Left ventricle myocardium superior (tissue), 1 donor: ENCODE results near the gene ADARB1. TPM values are rescaled to one million over a fixed set of nuclear protein-coding genes. Genes with fewer than 3 reads are reported as not detected.

Experiments used
- ATAC-seq: fragments of 200-7000 bp; cut with Tn5 transposase; one replicate; pipeline ENCODE4 v1.9.1; 2020; ENCODE audit warnings: mild to moderate bottlenecking, moderate library complexity
- DNase-seq: peaks from one replicate; pipeline ENCODE4 v3.0.0-alpha.2; 2020
- intact Hi-C: fragments of 100-400 bp; cut with micrococcal nuclease; formaldehyde crosslinking; loops from one replicate; pipeline ENCODE4 v1.11.0; 2022
- total RNA-seq: library from RNA; stranded (reverse); fragmentation: NEBNext Ultra II Directional; extraction: Animal tissue kit (Norgen Biotek cat#: 25700); gene quantifications from one replicate; pipeline ENCODE4 v1.2.1, GENCODE V29; 2021
- donor health status: DM: no; HTN: yes; CAD: no; lungs with severe emphysema.

The ADARB1 gene
- total RNA-seq, 1 donor from 2014 or later = 13.6 TPM

DNA sequence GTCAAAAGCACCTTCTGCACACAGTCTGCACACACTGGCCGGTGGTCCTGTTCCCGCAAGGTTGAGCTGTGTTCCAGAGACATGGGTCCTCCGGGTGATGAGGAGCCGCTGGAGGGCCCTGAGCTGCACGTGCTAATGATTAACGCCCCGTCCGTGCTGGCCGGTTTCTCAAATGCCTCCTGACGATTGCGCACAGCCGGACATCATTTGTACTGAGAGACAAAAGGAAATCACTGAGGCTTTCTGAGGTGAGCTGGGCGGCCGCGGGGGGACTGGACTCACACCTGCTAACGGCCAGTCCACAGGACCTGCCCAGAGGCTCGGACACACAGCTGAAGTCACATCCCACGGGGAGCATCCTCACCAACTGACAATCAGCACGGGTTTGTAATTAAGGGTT is 184.1 kb downstream of the ADARB1 start:
- DNase-seq = no peak
- ATAC-seq = no peak
- intact Hi-C loops = no loop called here

DNA sequence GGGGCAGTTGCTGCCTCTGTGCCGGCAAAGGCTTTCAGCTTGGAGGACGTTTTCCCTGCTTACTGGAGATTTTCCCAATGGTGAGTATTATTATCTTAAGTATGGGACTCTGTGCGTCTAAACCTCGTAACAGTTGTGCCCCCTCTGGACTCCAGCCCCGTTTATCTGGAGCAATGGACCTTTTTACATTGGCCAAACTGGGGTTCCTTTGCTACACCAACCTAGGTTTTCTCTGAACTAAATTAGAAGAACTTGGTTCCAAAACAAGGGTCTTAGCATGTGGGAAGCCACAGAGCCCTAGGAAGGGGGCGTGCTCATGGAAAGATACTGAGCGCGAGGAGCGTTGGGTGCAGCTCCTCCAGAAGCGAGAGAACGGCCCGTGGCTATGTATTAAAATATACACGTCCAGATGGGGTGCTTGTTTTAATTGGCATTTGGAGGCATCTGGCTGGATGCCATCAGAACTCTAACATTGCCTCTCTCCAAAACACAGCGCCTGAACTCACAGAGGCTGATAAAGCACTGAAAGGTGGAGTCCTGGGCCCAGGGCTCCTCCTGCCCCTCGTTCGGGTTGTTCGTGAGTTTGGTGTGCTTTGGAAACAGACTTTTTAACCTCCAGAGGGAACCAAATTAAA is 184.9 kb downstream of the ADARB1 start:
- no peak for DNase-seq
- intact Hi-C loops = no loop called here
- ATAC-seq = no peak

DNA sequence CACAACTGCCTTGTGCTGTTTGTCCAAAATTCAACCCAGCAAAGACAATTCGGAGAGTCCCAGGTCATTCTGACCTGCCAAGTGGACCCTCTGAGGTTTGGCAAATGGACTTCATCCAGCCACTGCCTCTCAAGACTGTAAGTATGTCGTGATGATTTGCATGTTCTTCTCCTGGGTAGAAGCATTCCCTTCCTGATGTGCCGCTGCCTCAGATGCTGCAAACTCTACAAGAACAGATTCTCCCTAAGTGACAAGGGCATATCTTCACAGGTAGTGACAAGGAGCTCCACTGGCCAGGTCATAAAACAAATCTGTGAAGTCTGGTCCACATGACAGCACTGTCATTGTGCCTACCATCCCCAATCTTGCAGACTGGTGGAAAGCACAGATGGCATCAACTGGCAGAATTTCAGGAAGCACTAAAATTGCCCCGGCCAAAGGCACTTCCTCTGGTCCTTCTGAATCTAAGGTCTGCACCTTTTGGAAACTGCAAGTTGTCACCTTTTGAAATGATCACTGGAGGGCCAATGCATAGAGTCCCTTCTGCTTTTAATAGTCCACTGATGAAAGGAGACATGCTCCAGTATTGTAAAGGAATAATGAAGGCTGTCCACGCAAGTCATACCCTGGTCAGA is 185.9 kb downstream of the ADARB1 start:
- ATAC-seq (no peak), DNase-seq (no peak)
- intact Hi-C loops = no loop called here

DNA sequence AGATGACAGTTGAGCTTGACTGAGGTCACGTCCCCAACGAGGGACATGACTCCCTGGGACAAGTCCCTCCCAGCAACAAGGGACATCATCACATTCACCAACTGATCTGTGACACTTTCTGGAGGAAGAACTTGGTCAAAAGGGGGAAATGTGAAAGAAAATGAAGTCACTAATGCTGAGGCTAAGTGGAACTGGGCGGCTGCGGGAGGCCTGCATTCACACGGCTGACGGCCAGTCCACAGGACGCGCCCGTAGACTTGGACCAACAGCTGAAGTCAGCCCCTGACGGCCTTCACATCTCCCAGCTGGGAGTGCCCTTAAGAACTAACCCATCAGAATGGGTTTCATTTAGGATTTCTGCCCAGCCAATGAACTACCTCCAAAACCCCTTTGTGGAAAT is 186.7 kb downstream of the ADARB1 start:
- DNase-seq (no peak), ATAC-seq (no peak)
- intact Hi-C loops = no loop called here

DNA sequence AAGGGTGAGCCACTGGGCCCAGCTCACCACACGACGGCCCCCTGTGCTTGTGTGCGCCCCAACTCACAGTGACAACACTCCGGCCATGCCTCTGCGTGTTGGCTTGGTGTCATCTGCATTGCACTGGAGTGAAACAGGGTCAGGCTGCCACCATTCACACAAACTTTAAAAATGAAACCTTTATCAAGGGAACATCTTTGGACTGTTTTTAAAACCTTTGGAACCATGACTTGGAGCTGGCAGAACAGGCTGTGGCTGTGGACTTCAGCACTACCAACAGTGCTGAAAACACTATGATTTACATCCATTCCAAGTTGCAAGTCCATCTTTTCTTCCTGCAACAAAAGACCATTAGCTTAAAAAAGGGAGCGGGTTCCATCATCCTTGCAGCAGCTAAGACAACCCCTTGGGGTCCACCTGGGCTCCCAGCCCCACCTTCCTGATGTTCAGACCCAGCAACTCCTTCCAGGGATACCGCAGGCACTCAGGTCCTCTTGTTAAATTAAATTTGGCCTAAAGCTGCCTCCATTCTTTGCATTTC is 187.7 kb downstream of the ADARB1 start:
- DNase-seq (no peak), ATAC-seq (no peak)
- intact Hi-C loops = no loop called here

DNA sequence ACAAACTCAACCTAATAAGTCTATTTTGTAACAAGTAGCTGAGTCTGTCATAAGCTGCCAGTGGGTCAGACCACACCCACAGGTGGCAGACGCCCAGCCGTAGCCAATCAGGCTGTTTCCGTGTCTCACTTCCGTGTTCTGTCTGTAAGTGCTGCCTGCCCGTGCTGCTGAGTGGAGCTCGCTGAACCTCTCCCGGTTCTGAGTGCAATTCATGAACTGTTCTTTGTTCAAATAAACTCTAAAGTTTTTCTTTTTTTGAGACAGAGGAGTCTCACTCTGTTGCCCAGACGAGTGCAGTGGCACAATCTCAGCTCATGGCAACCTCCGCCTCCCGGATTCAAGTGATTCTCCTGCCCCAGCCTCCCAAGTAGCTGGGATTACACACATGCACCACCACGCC is 188.2 kb downstream of the ADARB1 start:
- ATAC-seq (no peak), DNase-seq (no peak)

DNA sequence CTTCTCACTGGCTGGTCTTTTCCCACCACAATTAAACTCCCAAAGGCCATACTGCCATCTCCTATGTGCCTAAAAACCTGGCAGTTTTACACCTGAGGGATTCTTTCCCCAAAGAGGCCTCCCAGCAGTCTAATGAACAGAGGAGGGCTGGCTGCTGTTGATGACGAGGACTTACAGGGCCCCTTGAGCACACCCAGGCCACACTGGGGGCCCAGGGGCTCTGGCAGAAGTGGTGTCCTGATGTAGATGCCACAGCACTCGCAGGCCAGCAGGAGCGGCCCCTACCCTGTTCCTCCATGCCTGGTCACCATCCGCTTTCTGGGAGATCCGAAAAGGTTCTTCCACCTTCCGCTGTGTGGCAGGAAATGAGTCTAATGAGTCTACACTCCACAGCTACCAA is 189.2 kb downstream of the ADARB1 start:
- intact Hi-C loops = no loop called here
- DNase-seq = no peak

More for the DNA sequence above, 188.2 kb downstream of the ADARB1 start:
- intact Hi-C loops = no loop called here

DNA sequence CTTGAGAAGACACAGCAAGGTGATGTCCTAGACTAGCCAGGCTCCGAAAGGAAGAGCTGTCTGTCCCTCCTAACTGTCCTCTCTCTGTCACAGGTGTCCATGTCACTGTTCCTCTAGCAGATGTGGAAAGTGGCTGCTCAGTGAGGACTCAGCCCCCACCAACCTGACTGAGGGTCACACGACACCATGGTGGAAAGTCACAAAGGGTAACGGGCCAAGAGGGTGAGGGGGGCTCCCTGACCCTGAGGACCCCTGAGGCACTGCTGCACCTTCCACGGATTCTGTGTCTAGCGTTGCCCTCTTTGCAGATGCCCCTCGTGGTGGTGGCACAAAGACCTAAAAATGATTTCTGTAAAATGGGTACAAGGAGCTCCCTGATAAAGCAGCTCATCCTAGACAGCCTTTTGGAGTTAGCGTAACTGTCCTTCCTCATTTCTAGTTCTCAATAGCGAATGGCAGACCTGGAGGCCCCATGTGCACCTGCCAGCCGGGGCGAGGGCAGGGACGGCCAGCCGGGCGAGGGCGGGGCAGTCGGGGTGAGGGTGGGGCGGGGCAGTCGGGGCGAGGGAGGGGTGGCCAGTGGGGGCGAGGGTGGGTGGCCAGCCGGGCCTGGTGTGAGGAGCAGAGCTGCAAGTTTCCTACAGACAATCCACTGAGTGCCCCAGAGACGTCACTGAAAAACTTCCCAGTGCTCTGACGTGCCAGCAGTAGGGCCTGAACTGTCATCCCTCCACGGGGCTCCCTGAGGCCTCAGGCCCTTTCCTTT is 189.9 kb downstream of the ADARB1 start:
- DNase-seq (no peak), ATAC-seq (no peak)
- intact Hi-C loops = no loop called here

More for the DNA sequence above, 189.2 kb downstream of the ADARB1 start:
- no peak for ATAC-seq

DNA sequence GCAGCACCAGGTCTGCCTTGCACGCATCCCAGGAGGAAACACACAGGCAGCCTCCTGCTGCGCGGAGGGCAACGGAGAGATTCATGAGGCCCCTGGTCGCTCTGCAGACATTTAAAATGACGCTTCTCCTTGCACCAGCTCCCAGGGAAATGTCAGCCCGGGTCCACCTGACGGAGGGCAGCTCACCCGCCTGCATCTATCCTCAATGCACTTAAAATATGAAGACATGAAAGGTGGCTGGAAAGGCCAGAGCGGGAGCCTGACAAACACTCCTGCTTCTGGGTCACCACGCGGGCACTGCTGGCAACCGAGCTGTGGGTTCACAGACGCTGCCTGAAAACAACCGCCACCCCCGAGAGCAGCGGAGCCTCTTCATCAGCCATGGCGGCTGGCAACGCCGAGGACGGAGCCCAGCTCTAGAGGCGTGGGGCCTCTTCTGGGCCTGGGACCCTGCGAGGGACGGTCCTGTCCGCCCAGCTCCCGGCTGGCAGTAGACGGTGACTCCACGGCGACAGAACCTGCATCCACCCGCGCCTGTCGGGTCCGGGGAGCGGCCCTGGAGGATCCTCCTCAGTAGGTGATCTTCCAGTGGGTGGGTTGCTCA is 190.6 kb downstream of the ADARB1 start:
- intact Hi-C loops = no loop called here
- ATAC-seq = no peak
- DNase-seq = no peak

DNA sequence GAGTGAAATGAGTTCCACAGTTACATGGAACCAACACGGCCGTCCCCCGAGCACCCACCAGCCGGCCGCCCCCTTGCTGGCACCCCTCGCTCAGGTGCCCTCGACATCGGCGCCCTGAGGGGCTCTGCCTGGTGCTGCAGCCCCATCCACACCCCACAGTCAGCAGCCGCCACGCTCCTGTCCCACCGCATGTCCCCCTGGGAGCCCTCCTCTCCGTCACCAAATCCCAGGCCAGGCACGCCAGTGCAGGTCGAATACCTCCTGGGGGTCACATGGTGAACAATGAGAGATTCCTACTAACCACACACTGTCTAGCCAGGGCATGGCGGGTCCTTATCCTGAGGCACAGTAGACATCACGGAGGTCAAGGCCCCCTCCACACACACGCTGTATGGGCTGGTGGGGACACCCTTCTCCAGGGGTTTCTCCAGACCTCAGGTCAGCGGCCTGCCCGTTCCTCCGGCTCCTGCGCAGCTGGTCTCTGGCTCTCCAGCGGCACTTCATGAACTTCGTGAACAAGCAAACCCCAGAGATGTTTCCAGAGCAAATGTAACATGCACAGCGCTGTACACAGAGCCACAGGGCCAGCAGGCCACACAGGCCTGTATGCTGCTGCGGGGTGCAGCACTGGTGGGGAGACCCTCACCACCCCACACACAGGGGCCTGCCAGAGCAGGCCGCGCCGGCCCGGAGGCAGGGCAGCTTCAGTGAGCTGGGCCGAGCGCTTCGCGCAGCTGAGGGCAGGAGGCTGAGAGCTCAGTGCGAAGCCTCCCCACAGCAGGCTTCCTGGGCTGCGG is 191.5 kb downstream of the ADARB1 start:
- DNase-seq = no peak
- intact Hi-C loops = no loop called here
- ATAC-seq = peak; percentile 18

DNA sequence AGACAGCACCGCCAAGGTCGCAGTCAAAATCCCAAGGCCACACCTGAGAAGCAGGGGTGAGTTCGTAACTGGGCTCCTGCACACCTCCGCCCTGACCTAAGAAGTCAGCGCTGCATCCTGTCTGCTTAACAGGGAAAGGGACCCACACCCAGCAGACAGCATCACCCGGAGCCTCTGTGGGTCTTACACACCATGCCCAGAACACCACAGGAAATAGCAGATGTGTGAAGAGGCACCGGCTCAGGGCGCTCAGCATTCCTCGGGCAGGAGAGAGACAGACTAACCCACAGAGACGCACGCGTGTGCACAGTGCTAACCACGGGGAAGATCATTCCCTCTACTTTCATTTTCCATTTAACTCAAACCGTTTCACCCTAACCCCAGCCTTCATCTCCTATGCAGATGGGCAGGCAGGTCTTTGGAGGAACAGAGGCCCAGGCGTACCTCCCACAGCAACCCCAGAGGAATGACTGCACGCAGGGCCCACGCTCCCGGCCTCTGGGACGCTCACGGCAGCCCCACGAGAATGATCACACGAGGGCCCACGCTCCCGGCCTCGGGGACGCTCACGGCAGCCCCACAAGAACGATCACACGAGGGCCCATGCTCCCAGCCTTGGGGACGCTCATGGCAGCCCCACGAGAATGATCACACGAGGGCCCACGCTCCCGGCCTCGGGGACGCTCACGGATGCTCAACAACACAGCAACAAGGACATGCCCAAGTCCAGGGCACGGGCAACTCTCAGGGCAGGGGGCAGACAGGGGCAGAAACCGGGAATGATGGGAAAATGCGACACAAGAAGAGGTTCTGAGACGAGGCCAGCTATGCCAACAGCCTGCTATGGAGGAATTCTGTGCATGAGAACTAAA is 192.4 kb downstream of the ADARB1 start:
- intact Hi-C loops = no loop called here
- ATAC-seq = peak; percentile 26
- DNase-seq = no peak

DNA sequence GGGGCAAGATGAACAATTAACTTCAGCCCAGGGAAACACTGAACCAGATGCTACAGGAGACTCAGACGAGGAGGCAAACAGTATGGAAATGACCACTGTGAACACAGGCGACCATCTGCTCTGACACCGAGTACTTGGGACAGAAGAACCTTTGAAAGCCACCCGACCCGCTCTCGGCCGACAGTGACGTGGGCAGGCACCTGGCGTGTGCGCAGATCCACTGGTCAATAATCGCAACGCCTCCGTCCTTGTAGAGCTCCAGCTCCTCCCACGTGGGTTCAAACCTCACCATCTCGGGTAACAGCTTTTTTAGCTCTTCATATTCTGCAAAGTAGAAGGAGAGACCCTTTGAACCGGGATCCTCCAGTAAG is 193.0 kb downstream of the ADARB1 start:
- ATAC-seq = no peak
- intact Hi-C loops = no loop called here
- no peak for DNase-seq

DNA sequence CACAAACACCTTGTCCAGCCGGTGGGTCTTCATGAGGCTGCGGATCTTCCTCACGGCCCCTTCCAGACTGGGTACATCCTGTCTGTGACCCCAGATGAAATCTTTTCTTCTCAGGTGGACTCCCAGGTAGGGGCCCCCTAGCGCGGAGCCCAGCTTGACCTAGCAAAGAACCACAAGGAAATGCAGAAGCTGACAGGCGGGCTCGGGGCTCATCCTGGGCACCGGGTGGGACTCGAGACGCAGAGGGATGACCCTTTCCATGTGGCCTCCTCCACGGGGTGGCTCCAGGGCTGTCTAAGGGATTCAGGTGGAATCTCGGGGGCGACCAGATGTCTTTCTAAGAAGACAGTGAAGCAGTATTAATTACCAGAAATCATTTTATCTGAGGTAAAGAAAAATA is 195.5 kb downstream of the ADARB1 start:
- ATAC-seq (no peak), DNase-seq (no peak)
- intact Hi-C loops = no loop called here

DNA sequence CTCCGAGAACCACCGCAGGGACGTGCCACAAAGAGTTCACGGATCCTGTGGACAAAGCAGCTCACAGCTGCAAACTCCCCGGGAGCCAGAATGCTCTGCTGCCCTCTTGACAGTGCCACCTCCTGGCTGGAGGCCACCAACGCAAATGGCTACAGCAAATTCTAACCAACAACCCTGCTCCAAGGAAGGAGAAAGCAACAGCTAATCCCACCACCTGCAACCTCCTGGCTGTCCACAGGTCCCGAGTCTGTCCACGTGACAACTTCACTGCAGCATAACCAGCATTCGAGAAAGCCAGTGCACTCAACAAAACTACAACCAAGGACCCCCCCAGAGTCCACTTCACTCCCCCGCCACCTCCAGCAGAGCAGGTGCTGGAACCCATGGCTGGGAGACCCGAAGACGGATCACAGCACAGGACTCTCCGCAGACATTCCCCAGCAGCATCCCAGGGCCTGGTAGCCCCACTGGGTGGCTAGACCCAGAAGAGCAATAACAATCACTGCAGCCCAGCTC is 196.0 kb downstream of the ADARB1 start:
- intact Hi-C loops = no loop called here
- ATAC-seq = no peak
- no peak for DNase-seq
